Measurements from ENCODE around the gene C1orf159. TPM values are rescaled to one million over a fixed set of nuclear protein-coding genes. Genes with fewer than 3 reads are reported as not detected.

The C1orf159 gene
- polyA plus RNA-seq, 2 of the 4 experiments (the other 2 are of a cell fraction) = 4.0 to 10.2 TPM

GRCh38 chr1:1123581-1124507, 8.0 kb upstream of the C1orf159 start:
- Histone ChIP-seq H3K27ac (no peak overlapping the region), H3K4me3 (no peak overlapping the region), H3K9me3 (no peaks in the 10 kb centered on the region), H3K4me2 (no peak overlapping the region), H3K4me1 (peaks cover 4% of the 10 kb centered on the region; the same call in 1 of the 3 replicates)
- DNase-seq (ENCODE audit: low read depth in 1 of 2, low spot score in 1 of 2) = no peak
- ChIA-PET POLR2A (no interaction called here), CTCF (interaction anchor here (0.7 to 5.5 kb wide), 8 partner anchors 12 to 246 kb away, joined by 3 to 72 read pairs (median 11); no protein-coding TSS in a partner anchor)
- ATAC-seq = no peak
- WGBS (ENCODE audit: missing lambda C conversion rate) = 87% methylated on average over 17 of the region's 23 CpGs
- no peak for TF ChIP-seq HDAC2 (IDR thresholded peaks at IDR 0.05)
- no peak for FAIRE-seq

GRCh38 chr1:1122981-1123480, 7.1 kb upstream of the C1orf159 start:
- POLR2A ChIA-PET = interaction anchor here (0.5 kb wide), 1 partner anchor 106 kb away, joined by 3 read pairs; no protein-coding TSS in a partner anchor
- Histone ChIP-seq H3K4me1 (peaks cover 4% of the 10 kb centered on the region; the same call in 1 of the 3 replicates), H3K27ac (no peak overlapping the region), H3K4me3 (no peak overlapping the region), H3K9me3 (no peaks in the 10 kb centered on the region), H3K4me2 (no peak overlapping the region)
- DNase-seq (ENCODE audit: low read depth in 1 of 2, low spot score in 1 of 2) = peak in 1 of 2 experiments; percentile 18
- no peak for FAIRE-seq
- ATAC-seq = peak; percentile 20 to 22; a peak in 3 of 6 replicates
- TF ChIP-seq HMGXB4 (CRISPR knock-in tag; IDR thresholded peaks at IDR 0.05; ENCODE audit: borderline replicate concordance) (no peak), CEBPB (IDR thresholded peaks at IDR 0.05) (no peak), EHMT2 (IDR thresholded peaks at IDR 0.05; ENCODE audit: low read depth) (no peak), SMC3 (IDR thresholded peaks at IDR 0.05) (no peak), ZC3H11A (IDR thresholded peaks at IDR 0.05) (no peak), REST (IDR thresholded peaks at IDR 0.05) (no peak), NPAS2 (CRISPR knock-in tag; IDR thresholded peaks at IDR 0.05; ENCODE audit: borderline replicate concordance) (no peak), MAZ (IDR thresholded peaks at IDR 0.05; ENCODE audit: borderline replicate concordance, low read depth, low read length) (no peak), HOXA7 (CRISPR knock-in tag; IDR thresholded peaks at IDR 0.05) (no peak), FOSB (CRISPR knock-in tag; IDR thresholded peaks at IDR 0.05) (no peak), HDAC2 (IDR thresholded peaks at IDR 0.05) (no peak), CHD4 (IDR thresholded peaks at IDR 0.05; ENCODE audit: borderline replicate concordance) (no peak), NFE2L2 (conservative IDR thresholded peaks at IDR 0.05; ENCODE audit: low read length) (no peak), FOSL2 (IDR thresholded peaks at IDR 0.05) (no peak), FOSL2 (CRISPR knock-in tag; IDR thresholded peaks at IDR 0.05) (no peak), FOXS1 (CRISPR knock-in tag; IDR thresholded peaks at IDR 0.05) (no peak)
- CTCF ChIA-PET = interaction anchor here (0.7 to 5.5 kb wide), 43 partner anchors 8 to 321 kb away, joined by 3 to 72 read pairs (median 6); partner anchors contain the start of genes B3GALT6, RNF223 and SDF4
- WGBS (ENCODE audit: missing lambda C conversion rate) = 84% methylated on average over 15 of the region's 18 CpGs
